GM18498 (cell line): Measurements from ENCODE around the gene CYRIA.

Experiments
- ATAC-seq: cut with Tn5 transposase; IDR thresholded peaks from one replicate; pipeline ENCODE4 v1.9.1; 2021; ENCODE audit warnings: mild to moderate bottlenecking, moderate library complexity; ENCODE audit not compliant: unreplicated experiment

Gene CYRIA

GRCh38 chr2:16671760-16672159 lies 6.1 kb upstream of the CYRIA start:
- no peak for ATAC-seq

GRCh38 chr2:16669388-16669787 lies 3.8 kb upstream of the CYRIA start:
- ATAC-seq, result no peak

GRCh38 chr2:16666449-16666801 lies 791 bp upstream of the CYRIA start:
- ATAC-seq, result no peak

GRCh38 chr2:16664809-16665747 lies 556 bp downstream of the CYRIA start:
- ATAC-seq, result peak; percentile 26

GRCh38 chr2:16664052-16664731 lies 1.4 kb downstream of the CYRIA start:
- ATAC-seq, result no peak

GRCh38 chr2:16663121-16663905 lies 2.3 kb downstream of the CYRIA start:
- ATAC-seq, result no peak

GRCh38 chr2:16661936-16662839 lies 3.4 kb downstream of the CYRIA start:
- no peak for ATAC-seq

GRCh38 chr2:16661526-16661925 lies 4.1 kb downstream of the CYRIA start:
- ATAC-seq, result no peak

- ATAC-seq, result no peak
These were observed 5.1 kb downstream of the CYRIA start for GRCh38 chr2:16660556-16660955.

GRCh38 chr2:16660114-16660513 lies 5.5 kb downstream of the CYRIA start:
- ATAC-seq, result no peak

GRCh38 chr2:16658076-16658739 lies 7.4 kb downstream of the CYRIA start:
- ATAC-seq, result no peak

- ATAC-seq, result no peak
These were observed 8.0 kb downstream of the CYRIA start for GRCh38 chr2:16657671-16658070.

- peak; percentile 78 for ATAC-seq
These were observed 8.7 kb downstream of the CYRIA start for GRCh38 chr2:16656784-16657391.

- ATAC-seq, result no peak
These were observed 9.6 kb downstream of the CYRIA start for GRCh38 chr2:16655905-16656642.

- ATAC-seq, result no peak
These were observed 10.2 kb downstream of the CYRIA start for GRCh38 chr2:16655445-16655837.

- peak; percentile 26 for ATAC-seq
These were observed 10.7 kb downstream of the CYRIA start for GRCh38 chr2:16654833-16655444.

- peak; percentile 58 for ATAC-seq
These were observed 11.8 kb downstream of the CYRIA start for GRCh38 chr2:16653799-16654198.

GRCh38 chr2:16653083-16653375 lies 12.6 kb downstream of the CYRIA start:
- no peak for ATAC-seq
